Nephron (organoid): ENCODE data around the gene TBL1X.

Source experiments
- H3K27ac Mint-ChIP-seq, 3 experiments: 2 replicates each; pipeline ENCODE4 v1.8.0; 2020; ENCODE audit warnings: mixed read lengths in 3 of 3, mild to moderate bottlenecking in 2 of 3, moderate library complexity in 1 of 3
- H3K27me3 Mint-ChIP-seq: 2 replicates; pipeline ENCODE4 v1.8.0; 2021; ENCODE audit warnings: low read depth, mild to moderate bottlenecking, moderate library complexity, mixed read lengths
- H3K36me3 Mint-ChIP-seq: 2 replicates; pipeline ENCODE4 v1.8.0; 2020; ENCODE audit warnings: low read depth, mixed read lengths
- H3K4me1 Mint-ChIP-seq: 2 replicates; pipeline ENCODE4 v1.8.0; 2020; ENCODE audit warnings: mixed read lengths
- H3K4me3 Mint-ChIP-seq, 3 experiments: 2 replicates each; pipeline ENCODE4 v1.8.0; 2020; ENCODE audit warnings: mild to moderate bottlenecking in 3 of 3, mixed read lengths in 3 of 3, moderate library complexity in 2 of 3
- H3K9me3 Mint-ChIP-seq: 2 replicates; pipeline ENCODE4 v1.8.0; 2020; ENCODE audit warnings: mixed read lengths
- TF ChIP-seq, protein P1 (sequence below), 3 experiments: fragments of 200-600 bp; sonication (generic); IDR thresholded peaks; one replicate each; pipeline ENCODE4 v1.5.0; 2021; ENCODE audit warnings: antibody characterized with exemption in 3 of 3; ENCODE audit not compliant: unreplicated experiment in 3 of 3

The TBL1X gene

DNA sequence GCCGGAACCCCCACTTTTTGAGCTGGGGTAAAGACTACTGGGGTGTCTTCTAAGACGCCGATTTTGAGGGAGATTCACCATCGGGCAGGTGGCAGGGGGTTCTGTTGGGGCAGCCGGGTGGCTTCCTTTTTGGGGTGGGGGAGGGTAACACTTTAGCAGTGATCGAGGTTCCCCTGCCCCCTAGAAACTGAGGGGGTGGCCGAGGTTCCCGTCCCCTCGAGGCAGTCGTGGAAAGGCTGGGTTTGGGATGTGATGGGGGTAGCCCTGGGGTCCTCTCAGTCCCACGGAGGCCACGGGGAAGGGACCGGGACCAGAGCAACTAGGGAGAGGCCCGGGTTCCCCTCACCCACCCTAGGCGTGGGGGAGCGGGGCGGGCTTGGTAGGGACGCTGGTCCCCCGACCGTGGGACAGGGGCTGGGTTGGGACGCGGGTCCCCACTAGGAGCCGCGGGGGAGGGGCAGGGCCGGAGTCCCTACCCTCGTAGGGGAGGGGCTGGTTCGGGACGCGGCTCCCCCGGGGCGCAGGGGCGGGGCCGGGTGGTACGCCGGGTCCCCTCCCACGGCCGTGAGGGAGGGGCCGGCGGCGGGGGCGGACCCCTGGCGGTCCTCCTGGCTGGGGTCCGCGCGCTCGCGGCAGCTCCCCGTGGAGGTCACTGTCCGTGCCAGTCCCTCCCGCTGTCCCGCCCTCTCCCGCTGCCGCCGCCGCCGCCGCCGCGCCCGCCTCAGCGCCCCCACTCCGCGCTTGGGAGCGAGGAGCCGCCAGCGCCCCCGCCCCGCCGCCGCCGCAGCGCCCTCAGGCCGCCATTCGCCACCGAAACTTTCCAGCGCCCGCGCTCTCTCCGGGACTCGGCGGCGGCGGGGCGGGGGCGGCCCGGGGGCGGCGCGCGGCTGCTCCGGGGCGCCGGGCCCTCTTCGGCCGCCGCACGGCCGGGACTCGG is at the start of gene TBL1X:
TBL1X (plus strand) TSS at position 624 of the 937 bp plus-strand sequence. CDS start 188,529 bp downstream, outside the sequence.
- peaks cover 4% of the 10 kb centered on the region for H3K9me3 Mint-ChIP-seq
- peak within 1 kb of the TSS; percentile 73 to 89 (median 86) for H3K4me3 Mint-ChIP-seq
- peak within 1 kb of the TSS; percentile 74 to 86 (median 86) for H3K27ac Mint-ChIP-seq
- peaks cover 28% of the 10 kb centered on the region for H3K4me1 Mint-ChIP-seq
- TF ChIP-seq, protein P1, sequence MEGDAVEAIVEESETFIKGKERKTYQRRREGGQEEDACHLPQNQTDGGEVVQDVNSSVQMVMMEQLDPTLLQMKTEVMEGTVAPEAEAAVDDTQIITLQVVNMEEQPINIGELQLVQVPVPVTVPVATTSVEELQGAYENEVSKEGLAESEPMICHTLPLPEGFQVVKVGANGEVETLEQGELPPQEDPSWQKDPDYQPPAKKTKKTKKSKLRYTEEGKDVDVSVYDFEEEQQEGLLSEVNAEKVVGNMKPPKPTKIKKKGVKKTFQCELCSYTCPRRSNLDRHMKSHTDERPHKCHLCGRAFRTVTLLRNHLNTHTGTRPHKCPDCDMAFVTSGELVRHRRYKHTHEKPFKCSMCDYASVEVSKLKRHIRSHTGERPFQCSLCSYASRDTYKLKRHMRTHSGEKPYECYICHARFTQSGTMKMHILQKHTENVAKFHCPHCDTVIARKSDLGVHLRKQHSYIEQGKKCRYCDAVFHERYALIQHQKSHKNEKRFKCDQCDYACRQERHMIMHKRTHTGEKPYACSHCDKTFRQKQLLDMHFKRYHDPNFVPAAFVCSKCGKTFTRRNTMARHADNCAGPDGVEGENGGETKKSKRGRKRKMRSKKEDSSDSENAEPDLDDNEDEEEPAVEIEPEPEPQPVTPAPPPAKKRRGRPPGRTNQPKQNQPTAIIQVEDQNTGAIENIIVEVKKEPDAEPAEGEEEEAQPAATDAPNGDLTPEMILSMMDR (IDR thresholded peaks at IDR 0.05; ENCODE audit: unreplicated experiment in 3 of 3) = no peak
- no peaks in the 10 kb centered on the region for H3K27me3 Mint-ChIP-seq
- H3K36me3 Mint-ChIP-seq = peaks cover 8% of the 10 kb centered on the region

- no peak overlapping the region for H3K27ac Mint-ChIP-seq
- H3K4me1 Mint-ChIP-seq = peaks cover 10% of the 10 kb centered on the region
- no peak overlapping the region for H3K4me3 Mint-ChIP-seq
- H3K9me3 Mint-ChIP-seq = peaks cover 9% of the 10 kb centered on the region
- peaks cover under 1% of the 10 kb centered on the region for H3K36me3 Mint-ChIP-seq
- TF ChIP-seq, protein P1 (IDR thresholded peaks at IDR 0.05; ENCODE audit: unreplicated experiment in 3 of 3) = no peak
- peaks cover 3% of the 10 kb centered on the region for H3K27me3 Mint-ChIP-seq
Observed at GRCh38 chrX:9416562-9417348, 48.1 kb upstream of the TBL1X start.

DNA sequence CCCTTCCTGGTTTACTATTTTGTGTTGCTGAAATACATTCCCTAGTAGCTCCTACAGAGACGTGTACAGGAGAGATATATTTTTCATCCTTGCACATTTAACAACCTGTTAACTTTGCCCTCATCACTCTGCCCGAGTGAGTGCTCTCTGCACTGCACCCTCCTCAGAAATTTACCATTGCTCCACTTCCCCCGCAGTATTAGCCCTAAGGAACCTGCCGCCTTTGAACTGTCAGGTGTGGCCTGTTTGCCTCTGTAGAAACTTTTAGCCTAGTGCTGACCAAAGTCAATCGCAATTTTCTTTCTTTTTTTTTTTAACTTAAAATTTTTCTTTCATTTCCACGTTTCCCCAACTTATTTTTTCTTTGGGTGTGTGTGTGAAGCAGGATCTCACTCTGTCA is 46.6 kb upstream of the TBL1X start:
- Mint-ChIP-seq H3K27me3 (peaks cover 3% of the 10 kb centered on the region), H3K4me3 (no peak overlapping the region), H3K27ac (peak overlapping the region in 1 of 3 experiments; percentile 4), H3K36me3 (no peaks in the 10 kb centered on the region), H3K4me1 (peaks cover 10% of the 10 kb centered on the region), H3K9me3 (peaks cover 8% of the 10 kb centered on the region)
- TF ChIP-seq, protein P1 (IDR thresholded peaks at IDR 0.05; ENCODE audit: unreplicated experiment in 3 of 3) = no peak

DNA sequence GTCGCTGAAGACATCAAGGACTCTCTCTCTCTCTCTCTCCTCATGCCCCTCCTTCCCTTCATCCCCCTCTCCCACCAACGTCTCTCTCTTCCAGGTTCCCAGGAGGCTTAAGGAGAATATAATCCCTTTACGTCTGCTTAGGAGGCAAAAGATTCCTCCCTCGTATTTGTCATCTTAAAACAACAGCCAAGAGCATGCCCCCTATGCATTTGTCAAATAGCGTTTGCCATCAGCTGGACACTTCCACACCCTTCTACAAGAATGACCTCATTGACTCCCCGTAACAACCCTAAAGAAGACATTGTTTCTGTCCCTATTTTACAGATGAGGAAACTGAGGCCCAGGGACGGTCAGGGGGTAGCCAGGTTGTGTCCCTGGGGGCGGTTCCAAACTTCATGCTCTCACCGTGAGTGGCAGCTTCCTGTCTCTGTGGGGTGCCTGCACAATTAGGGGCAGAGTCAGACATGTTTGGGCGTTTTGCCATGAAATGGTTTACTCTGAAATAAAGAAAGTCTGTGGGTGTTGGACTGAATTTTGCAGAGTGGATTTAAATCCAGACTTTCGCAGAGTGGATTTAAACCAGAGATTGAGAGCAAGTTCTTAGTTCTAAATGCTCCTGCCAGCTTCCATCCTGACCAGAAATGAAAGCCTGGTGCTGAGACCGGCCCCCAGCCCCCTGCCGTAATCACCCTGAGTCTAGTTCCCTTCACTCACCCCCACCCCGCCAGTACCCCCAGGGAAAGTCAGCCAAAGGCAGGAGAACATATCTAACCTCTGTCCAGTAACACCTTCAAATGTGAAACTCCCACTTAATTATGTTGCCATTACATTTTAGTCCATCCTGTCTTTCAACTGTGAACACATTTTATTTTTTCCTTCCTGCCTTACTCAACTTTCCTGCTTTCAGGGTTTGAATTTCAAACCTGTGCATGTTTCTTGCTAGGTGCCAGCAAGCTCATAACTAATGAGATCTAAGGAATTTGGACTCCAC is 44.3 kb upstream of the TBL1X start:
- peaks cover 3% of the 10 kb centered on the region for H3K27me3 Mint-ChIP-seq
- peaks cover 10% of the 10 kb centered on the region for H3K9me3 Mint-ChIP-seq
- peak overlapping the region in 1 of 3 experiments; percentile 4 for H3K27ac Mint-ChIP-seq
- no peak overlapping the region for H3K4me3 Mint-ChIP-seq
- peaks cover 10% of the 10 kb centered on the region for H3K4me1 Mint-ChIP-seq
- TF ChIP-seq, protein P1 (IDR thresholded peaks at IDR 0.05; ENCODE audit: unreplicated experiment in 3 of 3) = no peak
- H3K36me3 Mint-ChIP-seq = peaks cover 3% of the 10 kb centered on the region

DNA sequence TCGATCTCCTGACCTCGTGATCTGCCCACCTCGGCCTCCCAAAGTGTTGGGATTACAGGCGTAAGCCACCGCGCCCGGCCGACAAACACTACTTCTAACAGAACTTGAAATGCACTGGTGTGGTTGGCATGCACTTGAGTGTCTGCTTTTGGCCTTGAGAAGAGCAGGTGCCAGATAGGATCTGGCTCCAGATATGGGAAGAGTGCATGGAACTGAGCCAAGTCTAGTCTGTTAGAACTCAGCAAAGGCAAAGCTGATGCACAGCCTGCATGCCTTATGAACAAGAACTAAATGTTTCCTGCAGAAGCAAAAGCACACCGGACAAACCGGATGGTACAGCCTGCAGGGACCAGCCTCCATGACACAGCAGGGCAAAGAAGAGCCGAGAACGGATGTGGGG is 35.1 kb upstream of the TBL1X start:
- Mint-ChIP-seq H3K4me3 (no peak overlapping the region), H3K4me1 (peaks cover 5% of the 10 kb centered on the region), H3K27ac (peak overlapping the region in 1 of 3 experiments; percentile 14), H3K27me3 (no peaks in the 10 kb centered on the region), H3K9me3 (peaks cover 13% of the 10 kb centered on the region), H3K36me3 (no peaks in the 10 kb centered on the region)
- TF ChIP-seq, protein P1 (IDR thresholded peaks at IDR 0.05; ENCODE audit: unreplicated experiment in 3 of 3) = no peak
